Vagina (tissue), 2 donors: ENCODE measurements around the gene ZNF784. TPM values are rescaled to one million over a fixed set of nuclear protein-coding genes. Genes with fewer than 3 reads are reported as not detected.

ENCODE experiments used
- DNase-seq, 2 donors: peaks; one replicate each; pipeline ENCODE4 v3.0.0-alpha.2; 2017; ENCODE audit errors: extremely low spot score in 2 of 2
- H3K27ac ChIP-seq: fragments of 200-600 bp; sonication (generic); one replicate; pipeline ENCODE4 v1.5.1; 2019
- H3K27me3 ChIP-seq: fragments of 200-600 bp; sonication (generic); one replicate; pipeline ENCODE4 v1.5.1; 2019
- H3K36me3 ChIP-seq, 2 donors: fragments of 200-600 bp; sonication (generic); one replicate each; pipeline ENCODE4 v1.5.1; 2017 to 2019
- H3K4me1 ChIP-seq: fragments of 200-600 bp; sonication (generic); one replicate; pipeline ENCODE4 v1.5.1; 2019
- H3K4me3 ChIP-seq, 2 donors: fragments of 200-600 bp; sonication (generic); 1 replicate in 1 of 2; 2 replicates in 1 of 2; pipeline ENCODE4 v1.5.1; 2016 to 2019
- H3K9me3 ChIP-seq: fragments of 200-600 bp; sonication (generic); one replicate; pipeline ENCODE4 v1.5.1; 2019
- POLR2A ChIP-seq, 2 donors: fragments of 450-650 bp; IDR thresholded peaks; one replicate each; pipeline ENCODE4 v1.6.1; 2017; ENCODE audit warnings: antibody characterized with exemption in 2 of 2, mild to moderate bottlenecking in 2 of 2, moderate library complexity in 2 of 2
- POLR2AphosphoS5 ChIP-seq, 2 donors: sonication (generic); formaldehyde crosslinking; IDR thresholded peaks; one replicate each; pipeline ENCODE4 v1.9.0; 2017; ENCODE audit warnings: antibody characterized with exemption in 2 of 2, mild to moderate bottlenecking in 2 of 2, low read depth in 1 of 2; ENCODE audit not compliant: insufficient read depth in 1 of 2
- intact Hi-C: fragments of 100-400 bp; cut with DNase I; formaldehyde crosslinking; loops from one replicate; pipeline ENCODE4 v1.15.1; 2023
- total RNA-seq: library from RNA; depleted of rRNA; stranded (reverse); fragments of >200 nt; gene quantifications from one replicate; pipeline ENCODE4 v1.2.3, GENCODE V29; 2016
- TF ChIP-seq, protein P1 (sequence below), 3 experiments: fragments of 450-650 bp in 2 of 3; fragments of 200-600 bp in 1 of 3; sonication (generic) in 1 of 3; IDR thresholded peaks; one replicate each; pipeline ENCODE4 v1.5.1; 2017 to 2019; ENCODE audit warnings: antibody characterized with exemption in 3 of 3, mild to moderate bottlenecking in 2 of 3, moderate library complexity in 2 of 3

The ZNF784 gene
- total RNA-seq, 1 donor from 2014 or later, result 5.2 TPM

DNA sequence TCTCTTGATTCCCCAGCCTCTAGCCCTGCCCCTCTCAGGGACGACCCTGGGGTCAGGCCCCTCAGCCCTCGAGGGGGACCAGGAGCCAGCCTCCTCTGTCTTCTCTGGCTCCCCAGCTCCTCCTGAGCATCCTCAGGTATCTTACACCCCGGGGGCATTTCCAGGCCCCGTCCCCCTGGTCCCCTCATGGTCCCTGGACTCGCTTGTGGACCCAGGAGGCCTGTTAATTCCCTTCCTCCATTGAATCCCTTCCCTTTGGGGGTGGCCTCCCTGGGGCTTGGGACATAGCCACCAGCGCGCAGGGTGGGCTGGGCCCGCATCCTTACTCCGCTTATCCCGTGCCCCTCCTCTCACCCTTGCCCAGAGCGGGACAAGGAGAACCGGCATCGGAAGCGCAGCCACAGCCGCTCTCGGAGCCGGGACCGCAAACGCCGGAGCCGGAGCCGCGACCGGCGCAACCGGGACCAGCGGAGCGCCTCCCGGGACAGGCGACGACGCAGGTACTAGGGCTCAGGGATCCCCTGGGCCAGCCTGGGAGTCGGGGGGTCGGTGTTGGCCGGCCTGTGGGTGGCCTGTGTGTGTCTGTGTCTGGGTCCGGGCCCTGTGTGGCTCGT lies 34.6 kb upstream of the ZNF784 start:
- no peaks in the 10 kb centered on the region for H3K27me3 ChIP-seq
- peaks cover 55% of the 10 kb centered on the region for H3K4me1 ChIP-seq
- H3K4me3 ChIP-seq, result no peak overlapping the region
- no peak for DNase-seq
- H3K9me3 ChIP-seq, result no peaks in the 10 kb centered on the region
- H3K27ac ChIP-seq, result no peak overlapping the region
- intact Hi-C loops, result no loop called here
- peaks cover 0 to 44% of the 10 kb centered on the region in 2 donors for H3K36me3 ChIP-seq
- TF ChIP-seq, protein P1, sequence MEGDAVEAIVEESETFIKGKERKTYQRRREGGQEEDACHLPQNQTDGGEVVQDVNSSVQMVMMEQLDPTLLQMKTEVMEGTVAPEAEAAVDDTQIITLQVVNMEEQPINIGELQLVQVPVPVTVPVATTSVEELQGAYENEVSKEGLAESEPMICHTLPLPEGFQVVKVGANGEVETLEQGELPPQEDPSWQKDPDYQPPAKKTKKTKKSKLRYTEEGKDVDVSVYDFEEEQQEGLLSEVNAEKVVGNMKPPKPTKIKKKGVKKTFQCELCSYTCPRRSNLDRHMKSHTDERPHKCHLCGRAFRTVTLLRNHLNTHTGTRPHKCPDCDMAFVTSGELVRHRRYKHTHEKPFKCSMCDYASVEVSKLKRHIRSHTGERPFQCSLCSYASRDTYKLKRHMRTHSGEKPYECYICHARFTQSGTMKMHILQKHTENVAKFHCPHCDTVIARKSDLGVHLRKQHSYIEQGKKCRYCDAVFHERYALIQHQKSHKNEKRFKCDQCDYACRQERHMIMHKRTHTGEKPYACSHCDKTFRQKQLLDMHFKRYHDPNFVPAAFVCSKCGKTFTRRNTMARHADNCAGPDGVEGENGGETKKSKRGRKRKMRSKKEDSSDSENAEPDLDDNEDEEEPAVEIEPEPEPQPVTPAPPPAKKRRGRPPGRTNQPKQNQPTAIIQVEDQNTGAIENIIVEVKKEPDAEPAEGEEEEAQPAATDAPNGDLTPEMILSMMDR (IDR thresholded peaks at IDR 0.05), result no peak
- TF ChIP-seq POLR2AphosphoS5 (IDR thresholded peaks at IDR 0.05; ENCODE audit: insufficient read depth in 1 of 2, low read depth in 1 of 2) (no peak), POLR2A (IDR thresholded peaks at IDR 0.05) (no peak)

DNA sequence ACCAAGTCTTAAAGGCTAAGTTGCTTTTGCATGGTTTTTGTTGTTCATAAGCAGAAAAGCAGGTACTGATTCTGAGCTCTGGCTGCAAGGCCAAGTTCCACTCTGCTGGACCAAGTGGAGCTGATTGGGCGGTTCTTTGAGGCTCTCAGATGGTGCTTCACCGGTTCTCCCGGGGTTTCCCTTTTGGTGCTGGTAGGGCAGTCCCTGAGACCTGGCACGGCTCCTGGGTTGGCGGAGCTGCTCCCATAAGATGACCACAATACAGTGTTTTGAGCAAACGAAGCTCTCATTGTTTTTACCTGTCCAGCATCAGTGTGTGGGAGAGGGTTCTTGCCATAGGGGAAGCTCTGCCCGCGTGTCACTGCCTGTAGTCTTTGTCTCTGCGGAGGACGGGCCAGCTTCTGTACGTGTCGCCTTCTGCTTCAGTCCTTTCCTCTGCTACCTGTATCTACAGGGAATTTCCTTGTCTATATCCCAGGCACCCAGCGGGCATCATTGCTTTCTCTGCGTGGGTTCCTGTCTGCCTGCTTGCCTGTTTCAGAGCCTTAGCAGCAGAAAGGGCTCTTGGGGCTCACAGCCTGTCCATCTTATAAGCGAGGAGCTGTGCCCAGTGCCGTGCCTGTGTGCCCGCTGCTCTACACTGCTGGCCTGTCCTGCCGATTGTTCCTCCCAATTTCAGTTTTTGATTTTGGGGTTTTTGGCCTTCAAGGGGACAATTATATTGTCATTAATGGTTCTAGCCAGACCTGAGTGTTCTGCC lies 32.8 kb upstream of the ZNF784 start:
- H3K4me3 ChIP-seq, result peak overlapping the region; percentile 69 to 96

DNA sequence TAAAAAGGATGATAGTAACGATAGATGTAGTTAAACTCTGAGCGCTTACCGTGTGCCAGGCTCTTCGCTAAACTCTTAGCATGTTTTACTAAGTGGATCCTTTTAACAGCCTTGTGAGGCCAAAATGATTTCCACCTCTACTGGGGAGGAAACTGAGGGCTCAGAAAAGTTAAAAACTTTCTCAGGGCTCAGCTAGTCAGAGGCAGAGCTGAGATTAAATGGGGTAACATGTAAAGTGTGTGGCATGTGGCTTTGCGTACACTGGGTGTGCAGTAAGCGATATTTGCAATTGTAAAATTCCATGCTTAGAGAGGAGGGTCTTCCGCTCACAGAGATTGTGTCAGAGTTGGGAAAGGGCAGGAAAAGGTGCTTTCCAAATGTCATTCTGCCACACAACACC lies 32.2 kb upstream of the ZNF784 start:
- no peak overlapping the region for H3K27ac ChIP-seq
- H3K36me3 ChIP-seq, result peaks cover 0 to 20% of the 10 kb centered on the region in 2 donors
- TF ChIP-seq POLR2A (IDR thresholded peaks at IDR 0.05) (no peak), POLR2AphosphoS5 (IDR thresholded peaks at IDR 0.05; ENCODE audit: insufficient read depth in 1 of 2, low read depth in 1 of 2) (no peak)
- TF ChIP-seq, protein P1 (IDR thresholded peaks at IDR 0.05), result no peak
- no peak for DNase-seq
- intact Hi-C loops, result no loop called here
- no peaks in the 10 kb centered on the region for H3K27me3 ChIP-seq
- H3K4me3 ChIP-seq, result peak overlapping the region; percentile 69 to 96
- peaks cover 63% of the 10 kb centered on the region for H3K4me1 ChIP-seq
- H3K9me3 ChIP-seq, result no peaks in the 10 kb centered on the region

More for the DNA sequence above, 32.8 kb upstream of the ZNF784 start:
- TF ChIP-seq, protein P1 (IDR thresholded peaks at IDR 0.05), result no peak
- TF ChIP-seq POLR2AphosphoS5 (IDR thresholded peaks at IDR 0.05; ENCODE audit: insufficient read depth in 1 of 2, low read depth in 1 of 2) (no peak), POLR2A (IDR thresholded peaks at IDR 0.05) (no peak)
- DNase-seq, result no peak
- Histone ChIP-seq H3K4me1 (peaks cover 63% of the 10 kb centered on the region), H3K9me3 (no peaks in the 10 kb centered on the region), H3K36me3 (peaks cover 0 to 26% of the 10 kb centered on the region in 2 donors), H3K27me3 (no peaks in the 10 kb centered on the region), H3K27ac (no peak overlapping the region)
- intact Hi-C loops, result no loop called here

DNA sequence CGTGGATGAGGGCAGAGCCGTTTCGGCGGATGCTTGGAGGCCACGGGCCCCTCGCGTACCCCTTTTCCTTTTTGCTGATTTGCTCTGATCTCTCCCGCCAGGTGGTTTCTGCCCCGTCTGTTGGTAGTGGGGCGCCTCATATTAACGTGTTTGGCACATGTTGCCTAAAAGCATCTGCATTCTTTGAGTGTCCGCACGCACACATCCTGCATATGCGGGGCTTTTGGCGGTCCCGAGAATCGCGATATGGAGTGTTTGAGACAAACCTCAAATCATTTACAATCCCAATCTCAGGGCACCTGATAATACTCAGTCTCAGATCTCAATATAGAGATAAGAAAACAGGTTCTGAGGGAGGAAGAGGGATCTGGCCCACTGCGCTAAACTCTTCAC lies 31.3 kb upstream of the ZNF784 start:
- intact Hi-C loops, result no loop called here
- peaks cover 60% of the 10 kb centered on the region for H3K4me1 ChIP-seq
- TF ChIP-seq POLR2A (IDR thresholded peaks at IDR 0.05), result no peak
- TF ChIP-seq, protein P1 (IDR thresholded peaks at IDR 0.05), result no peak
- no peak for TF ChIP-seq POLR2AphosphoS5 (IDR thresholded peaks at IDR 0.05; ENCODE audit: insufficient read depth in 1 of 2, low read depth in 1 of 2)
- peak overlapping the region; percentile 100 for H3K27ac ChIP-seq
- no peaks in the 10 kb centered on the region for H3K9me3 ChIP-seq
- peaks cover 0 to 11% of the 10 kb centered on the region in 2 donors for H3K36me3 ChIP-seq
- H3K4me3 ChIP-seq, result peak overlapping the region; percentile 69 to 96
- DNase-seq, result no peak
- no peaks in the 10 kb centered on the region for H3K27me3 ChIP-seq
